Measurements from ENCODE around the gene UQCC2.

Gene UQCC2

DNA sequence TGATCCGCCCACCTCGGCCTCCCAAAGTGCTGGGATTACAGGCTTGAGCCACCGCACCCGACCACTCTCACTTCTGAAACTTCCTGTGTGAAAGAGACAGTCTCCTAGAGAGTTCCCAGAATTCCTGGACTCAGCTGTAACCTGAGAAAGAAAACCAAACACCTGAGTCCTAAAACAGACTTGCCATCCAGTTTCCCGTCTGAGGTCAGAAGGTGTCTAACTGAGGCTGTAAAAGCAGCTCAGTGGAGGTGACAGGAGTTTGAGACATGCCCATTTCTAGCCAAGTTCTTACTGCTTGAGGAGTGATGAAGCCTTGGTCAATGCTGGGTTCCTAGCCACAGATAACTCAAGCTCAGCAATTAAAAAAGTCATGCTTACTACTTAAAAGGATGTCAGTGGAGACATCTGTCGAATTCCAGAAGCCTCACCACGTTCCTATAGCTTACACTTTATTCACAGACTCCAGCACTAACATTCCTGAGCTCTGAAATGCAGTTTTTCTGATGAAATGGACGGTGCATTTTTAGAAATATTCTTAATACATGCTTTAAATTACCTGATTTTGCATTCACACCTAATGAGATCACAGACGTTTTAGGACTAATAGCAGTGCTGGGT, 6.1 kb downstream of the UQCC2 start:
- FAIRE-seq = no peak

DNA sequence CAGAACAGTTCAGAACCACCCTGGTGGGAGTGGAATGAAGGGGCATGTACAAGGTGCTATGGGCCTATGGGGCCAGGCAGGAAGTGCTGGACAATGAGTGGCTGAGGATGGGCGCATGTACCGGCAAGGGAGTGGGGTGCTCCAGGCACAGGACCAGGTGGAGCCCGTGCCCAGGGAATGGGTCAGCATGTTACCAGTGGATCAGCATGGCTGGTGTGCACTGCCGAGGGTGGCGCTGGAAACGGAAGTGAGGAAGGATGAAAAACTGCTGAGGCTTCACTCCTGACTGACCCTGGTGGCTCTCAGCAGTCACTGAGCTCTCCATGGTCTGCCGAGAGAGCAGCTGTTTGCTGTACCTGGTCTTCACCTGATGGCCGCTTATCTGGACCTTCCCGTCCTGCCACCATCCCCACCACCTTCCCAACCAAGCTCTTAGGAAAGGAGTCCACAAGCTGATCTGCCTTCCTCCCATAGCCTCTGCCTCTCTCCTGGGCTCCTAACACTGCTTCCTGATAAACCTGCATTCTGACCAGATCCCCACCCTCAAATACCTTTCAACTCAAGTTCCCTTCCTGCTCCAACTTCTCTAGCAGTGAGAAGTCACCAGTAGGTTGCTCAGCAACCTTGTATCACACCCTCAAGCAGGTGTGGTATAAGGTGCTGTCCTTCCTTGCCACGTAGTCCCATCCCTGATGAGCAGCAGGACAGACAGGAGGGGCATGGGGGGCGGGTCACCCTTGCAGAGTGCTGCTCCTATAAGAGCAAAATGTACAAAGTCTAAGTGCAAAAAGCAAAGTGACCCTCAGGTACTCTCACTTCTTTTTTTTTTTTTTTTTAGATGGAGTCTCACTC, 7.1 kb downstream of the UQCC2 start:
- no peak for FAIRE-seq

DNA sequence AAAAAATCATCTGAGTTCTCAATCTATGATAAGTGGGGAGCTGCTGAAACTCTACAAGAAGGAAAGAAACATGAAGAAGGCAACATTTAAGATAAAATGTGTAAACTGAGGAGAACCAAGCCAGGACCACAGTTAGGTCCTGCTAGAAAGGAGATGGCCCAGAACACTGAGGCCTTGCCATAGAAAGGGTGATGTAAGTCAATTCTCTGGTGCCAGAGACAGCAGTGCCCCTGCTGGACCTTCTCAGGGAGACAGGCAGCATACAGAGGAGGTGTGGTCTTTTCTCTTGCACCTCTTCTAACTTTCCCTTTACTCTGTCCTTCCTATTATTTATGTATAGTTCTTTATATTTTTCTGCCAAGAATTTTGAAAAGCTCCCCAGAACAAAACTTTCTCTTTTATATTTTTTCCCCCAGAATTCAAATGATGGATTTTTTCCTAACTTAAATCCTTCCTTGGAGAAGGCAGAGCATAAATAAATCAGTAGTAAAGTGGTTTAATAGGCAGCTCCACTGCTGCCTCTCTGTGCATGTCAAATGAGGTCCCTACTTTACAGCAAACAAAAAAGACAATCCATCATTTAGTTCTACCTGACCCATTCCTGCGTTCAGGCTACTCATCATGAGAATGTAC, 9.0 kb downstream of the UQCC2 start:
- no peak for FAIRE-seq

DNA sequence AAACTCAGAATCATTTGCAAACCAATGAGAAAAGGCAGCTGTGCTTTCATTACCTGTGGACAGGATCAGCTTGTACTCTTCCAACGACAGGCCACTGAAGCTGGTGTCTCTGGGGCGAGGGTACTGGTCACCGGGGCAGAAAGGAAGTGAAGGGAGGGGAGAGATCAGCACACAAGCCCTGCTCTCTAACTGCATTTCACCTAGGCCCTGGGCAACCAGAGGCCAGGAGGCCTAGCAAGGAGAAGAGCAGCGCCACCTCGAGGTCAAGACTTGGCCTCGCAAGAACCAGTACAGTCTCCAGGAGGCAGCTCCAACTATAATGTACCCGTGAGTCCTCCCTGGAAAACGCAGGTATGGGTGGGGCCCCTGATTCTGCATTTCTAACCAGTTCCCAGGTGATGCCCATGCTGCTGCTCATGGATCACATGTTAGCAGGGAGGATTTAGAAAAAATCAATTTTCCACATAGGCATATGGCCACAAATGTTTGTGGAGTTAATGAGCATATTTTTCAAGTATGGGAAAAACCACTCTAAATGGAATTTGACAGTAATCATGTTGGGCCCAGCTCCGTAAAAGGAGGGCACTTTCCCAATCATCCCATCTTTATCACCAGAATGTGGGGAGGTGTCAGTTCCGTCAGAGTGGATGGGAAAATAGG, 11.0 kb downstream of the UQCC2 start:
- no peak for FAIRE-seq

DNA sequence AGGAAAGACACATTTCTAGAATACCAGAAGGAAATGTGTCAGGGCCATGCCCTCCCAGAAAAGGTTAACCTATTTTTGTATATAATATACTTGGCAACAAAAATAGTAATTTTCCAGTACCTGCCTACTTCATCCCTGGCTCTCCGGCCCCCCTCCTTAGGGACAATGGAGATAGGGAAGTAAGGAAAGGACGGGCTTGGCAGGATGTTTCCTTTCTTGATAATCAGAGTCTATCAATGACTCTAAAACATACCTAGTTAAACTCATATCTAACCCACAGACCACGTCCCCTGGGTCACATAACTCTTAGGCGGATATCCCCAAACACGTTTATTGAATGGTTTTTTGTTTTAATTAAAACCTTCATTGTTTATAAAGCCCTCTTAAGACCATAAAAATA, 11.8 kb downstream of the UQCC2 start:
- FAIRE-seq = no peak

DNA sequence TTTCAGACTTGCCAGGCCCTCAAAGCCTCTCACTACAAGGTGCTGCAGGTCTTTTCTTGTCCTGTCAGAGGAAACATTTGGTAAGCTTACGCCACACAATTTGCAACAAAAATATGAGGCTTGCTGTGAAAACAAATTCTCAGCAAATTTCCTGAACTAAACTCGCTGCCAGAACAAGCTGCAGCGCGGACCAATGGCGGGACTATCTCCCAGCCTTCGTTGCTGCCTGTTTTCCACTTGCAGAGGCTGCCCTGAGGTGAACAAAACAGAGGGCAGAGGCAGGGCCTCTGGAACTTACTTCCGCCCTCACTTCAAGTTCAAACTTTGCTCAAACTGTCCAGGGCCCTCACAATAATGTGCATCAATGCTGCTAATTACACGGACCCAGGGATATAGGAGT, 12.4 kb downstream of the UQCC2 start:
- no peak for FAIRE-seq

DNA sequence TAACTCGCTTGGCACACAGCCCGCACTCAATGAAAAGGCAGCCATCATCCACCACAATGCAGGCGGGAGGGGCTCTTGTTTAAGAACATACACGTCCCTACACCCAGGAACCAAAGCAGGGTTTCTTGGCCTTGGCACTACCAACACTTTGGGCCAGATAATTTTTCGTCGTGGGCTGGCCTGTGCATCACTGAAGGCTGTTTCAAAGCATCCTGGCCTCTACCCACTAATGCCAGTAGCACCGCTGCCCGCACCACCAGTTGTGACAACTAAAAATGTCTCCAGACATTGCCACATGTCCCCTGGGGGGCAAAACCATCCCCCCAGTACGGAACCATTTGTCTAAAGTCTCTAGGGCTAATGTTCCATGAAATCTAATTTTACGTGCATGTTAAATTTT, 13.0 kb downstream of the UQCC2 start:
- no peak for FAIRE-seq

DNA sequence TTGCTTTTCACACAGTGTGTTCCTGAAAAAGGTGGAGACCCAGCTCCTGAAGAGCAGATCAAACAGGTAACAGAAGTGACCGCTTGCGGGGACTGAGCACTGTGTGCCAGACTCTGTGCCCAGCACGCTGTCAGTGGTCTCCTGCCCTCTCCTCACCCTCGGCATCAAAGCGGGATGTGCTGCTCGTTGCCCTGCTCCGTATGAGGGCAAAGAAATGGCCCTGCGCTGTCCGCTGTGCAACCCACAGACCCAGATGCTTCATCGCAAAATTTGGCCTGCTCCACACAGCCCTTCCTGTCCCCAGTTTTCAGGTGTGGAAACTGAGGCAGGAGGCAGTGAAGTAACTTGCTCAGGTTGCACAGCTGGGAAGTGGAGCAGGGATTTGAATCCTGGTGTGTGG, 13.7 kb downstream of the UQCC2 start:
- no peak for FAIRE-seq

DNA sequence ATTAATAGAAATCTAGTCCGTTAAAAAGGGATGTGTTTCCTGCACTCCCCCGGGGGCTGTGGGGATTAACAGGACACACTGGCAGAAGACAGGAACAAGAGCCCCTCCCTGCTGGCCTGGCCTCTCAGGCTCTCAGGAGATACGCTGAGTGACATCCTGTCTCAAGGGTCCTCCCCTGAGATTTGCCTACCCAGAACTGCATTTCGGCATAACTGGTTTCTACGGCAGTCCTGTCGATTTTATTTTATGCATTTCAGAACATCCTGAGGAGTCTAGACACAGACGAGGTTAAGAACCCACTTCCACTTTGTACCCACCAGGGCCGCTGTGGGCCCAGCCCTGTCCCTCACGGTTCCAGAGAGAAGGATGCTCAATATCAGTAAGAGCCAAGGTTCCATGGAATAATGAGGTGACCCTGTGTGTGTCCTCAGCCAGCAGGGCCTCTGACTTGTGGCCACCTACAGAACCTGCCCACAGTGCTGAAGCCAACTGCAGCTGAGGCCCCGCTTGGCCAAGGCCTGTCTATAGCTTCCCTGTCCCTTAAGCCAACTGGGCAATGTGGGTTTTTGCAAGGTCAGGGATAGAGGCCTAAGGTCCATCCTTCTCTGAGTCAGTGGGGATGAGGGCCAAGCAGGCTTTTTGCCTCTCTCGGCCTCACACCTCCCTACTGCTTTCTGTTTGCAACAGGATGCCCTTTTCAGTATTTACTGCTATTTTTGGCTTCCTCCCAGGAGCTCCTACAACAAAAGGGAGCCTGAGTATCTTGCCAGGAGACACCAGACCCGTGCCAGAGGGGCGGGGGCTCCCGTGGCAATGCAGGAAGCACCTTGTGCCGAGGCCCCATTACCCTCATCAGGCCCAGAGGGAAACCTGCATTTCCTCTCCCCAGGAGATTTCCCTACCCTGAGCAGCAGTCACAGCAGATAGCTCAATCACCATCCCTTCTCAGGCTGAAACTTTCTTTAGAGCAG, 14.7 kb downstream of the UQCC2 start:
- no peak for FAIRE-seq

DNA sequence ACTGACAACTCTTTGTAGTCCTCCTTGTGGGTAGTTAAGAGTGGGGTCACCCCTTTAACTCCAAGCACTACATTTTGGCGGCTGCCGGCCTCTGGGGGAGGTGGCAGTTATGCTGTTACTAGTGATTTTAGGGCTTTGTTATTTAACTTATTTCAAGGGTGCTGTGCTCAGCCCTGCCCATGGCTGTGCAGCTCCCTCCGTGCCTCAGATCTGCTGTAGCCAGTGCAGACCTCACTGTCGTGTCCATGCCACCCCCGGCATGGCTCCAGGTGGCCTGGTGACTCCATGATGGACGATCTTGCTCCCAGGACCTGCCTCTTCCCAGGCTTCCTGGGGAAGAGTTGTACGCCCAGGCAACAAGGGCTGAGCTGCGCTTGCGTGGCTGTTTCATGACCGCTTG, 15.4 kb downstream of the UQCC2 start:
- no peak for FAIRE-seq

DNA sequence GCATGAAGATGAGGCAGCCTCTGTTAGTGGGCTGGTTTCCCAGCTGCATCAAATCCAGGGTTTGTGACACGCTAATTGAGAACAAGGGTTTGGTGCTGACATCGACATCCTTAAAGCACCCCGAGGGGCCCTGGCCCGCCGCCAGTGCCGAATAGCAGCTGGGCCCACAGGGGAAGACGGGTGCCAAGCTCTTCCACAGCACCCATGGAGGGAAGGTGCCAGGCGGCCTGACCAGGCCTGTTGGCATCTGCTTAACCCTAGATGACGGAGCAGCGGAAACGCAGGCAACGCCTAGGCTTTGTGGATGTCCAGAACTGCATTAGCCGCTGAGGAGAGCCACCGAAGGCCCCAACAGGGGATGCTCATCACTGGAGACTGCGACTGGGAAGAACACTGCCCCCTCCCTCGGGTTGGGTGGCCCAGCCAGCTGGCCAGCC, 16.0 kb downstream of the UQCC2 start:
- FAIRE-seq = no peak

DNA sequence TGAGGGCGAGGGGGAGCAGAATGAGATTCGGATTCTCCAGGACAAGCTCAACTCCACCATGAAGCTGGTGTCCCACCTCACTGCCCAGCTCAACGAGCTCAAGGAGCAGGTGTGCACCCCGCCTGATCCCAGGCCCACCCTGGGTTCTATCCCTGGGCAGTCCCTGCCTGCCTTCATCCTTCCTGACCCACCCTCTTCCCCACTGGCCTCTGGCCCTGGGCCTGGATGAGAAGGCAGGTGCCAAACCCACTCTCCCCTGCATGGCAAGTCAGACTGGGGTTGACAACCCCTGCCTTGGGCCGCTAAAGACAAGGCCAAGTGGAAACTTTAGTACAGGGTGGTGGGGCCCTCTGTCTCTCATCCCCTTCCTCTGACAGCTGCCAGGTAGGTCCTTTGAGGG, 16.5 kb downstream of the UQCC2 start:
- FAIRE-seq = no peak

DNA sequence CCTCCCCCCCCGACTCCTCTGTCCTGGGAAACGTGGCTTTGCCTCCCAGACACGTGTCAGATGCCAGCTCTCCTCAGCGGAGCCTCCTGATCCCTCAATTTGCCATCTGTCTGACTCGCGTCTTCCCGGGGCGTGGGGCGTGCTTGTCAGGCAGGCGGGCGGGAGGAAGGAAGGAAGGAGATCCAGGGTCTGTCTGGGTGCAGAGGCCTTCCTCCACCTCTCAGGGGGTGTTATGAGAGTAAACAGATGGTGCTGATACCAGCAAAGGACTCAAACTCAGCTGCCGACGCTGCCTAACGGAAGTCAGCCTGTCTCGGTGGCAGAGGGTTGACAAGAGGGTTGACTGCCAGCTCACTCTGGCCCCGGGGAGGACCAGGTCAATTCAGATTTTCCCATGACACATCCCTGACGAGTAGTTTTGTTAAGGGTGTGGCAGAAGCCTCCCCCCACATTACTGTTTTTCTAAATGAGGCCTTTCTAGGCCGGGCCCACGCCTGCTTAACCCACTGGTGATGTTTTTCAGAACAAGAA, 17.0 kb downstream of the UQCC2 start:
- no peak for FAIRE-seq

DNA sequence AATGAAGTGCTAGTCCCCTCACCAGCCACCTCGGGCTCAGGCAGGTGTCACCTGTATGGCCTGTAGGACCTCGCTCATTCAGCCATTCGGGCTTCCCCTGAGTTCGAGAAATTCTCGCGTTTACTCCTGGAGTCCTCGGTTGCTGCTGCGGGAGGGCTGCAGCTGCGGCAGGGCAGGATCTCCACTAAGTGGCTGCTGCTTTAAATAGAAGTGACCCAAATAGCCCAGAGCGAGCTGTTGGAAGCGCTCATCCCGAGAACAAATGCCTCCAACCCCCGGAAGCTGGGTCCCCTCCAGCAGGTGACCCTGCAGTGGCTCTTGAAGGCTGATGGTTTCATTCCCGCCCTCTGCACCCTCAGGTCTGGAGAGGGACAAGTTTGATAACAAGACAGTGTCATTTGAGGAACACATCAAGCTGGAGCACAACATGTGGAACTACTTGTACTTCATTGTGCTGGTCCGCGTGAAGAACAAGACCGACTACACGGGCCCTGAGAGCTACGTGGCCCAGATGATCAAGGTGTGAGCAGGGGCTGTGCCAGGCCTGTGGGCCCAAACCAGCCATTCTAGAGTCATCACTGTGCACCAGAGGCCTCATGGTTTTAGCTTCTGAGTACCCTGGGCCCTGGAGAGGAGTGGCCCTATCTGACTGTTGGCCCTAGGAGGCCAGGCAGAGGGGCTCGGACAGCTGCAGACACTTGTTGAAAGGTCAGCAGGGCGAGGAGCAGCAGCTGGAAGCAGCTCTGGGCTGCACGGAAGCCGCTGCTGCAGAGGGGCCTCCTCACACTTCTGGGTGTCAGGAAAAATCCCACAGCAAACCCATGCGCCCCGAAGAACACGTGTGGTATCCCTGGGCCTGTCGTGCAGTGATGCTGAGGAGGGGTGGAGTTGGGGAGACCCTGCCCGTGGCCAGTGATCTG, 18.1 kb downstream of the UQCC2 start:
- no peak for FAIRE-seq

DNA sequence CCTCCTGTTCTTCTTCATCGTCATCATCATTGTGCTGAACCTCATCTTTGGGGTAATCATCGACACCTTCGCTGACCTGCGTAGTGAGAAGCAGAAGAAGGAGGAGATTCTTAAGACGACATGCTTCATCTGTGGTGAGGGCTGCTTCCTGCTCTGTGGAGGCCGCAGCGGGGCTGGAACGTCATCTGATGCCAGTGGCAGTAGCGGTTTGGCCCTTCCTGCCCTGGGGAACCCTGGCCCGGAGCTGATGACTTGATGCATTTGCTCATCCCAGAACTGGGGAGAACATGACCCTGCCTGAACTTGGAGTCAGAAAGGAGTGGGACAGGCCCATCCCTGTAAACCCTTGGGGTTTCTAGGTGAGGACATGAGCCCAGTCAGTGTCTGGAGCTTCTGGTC, 18.7 kb downstream of the UQCC2 start:
- no peak for FAIRE-seq

DNA sequence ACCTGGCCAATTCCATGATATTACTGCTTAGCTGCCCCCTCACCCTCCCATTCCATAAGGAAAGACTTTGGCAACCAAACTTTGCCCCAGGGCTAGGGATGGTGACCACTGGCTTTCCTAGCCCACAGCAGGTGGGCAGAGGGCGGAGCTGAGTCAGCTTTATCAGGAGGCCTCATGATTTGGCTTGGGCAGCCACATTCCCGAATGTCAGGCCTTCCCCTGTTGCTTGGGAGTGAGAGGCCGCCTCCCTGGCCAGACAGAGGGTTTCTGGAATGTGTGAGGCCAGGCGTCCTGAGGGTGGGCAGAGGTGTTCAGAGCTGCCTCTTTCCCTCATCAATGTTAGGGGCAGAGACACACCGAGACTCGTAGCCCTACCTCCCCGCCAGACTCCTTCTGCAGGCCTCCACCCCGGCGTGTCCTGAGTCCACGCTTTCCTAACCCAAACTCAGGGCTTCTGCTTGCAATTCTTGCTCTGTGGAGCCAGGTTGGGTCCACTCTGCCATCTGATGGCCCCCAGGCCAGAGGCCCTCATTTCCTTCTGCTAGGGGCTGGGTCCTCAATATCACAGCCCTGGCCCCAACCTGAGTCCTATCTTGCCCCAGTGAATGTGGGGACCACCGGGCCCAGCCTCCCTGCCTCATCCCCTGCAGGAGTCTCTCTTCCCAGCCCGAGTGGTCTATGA, 19.3 kb downstream of the UQCC2 start:
- no peak for FAIRE-seq

DNA sequence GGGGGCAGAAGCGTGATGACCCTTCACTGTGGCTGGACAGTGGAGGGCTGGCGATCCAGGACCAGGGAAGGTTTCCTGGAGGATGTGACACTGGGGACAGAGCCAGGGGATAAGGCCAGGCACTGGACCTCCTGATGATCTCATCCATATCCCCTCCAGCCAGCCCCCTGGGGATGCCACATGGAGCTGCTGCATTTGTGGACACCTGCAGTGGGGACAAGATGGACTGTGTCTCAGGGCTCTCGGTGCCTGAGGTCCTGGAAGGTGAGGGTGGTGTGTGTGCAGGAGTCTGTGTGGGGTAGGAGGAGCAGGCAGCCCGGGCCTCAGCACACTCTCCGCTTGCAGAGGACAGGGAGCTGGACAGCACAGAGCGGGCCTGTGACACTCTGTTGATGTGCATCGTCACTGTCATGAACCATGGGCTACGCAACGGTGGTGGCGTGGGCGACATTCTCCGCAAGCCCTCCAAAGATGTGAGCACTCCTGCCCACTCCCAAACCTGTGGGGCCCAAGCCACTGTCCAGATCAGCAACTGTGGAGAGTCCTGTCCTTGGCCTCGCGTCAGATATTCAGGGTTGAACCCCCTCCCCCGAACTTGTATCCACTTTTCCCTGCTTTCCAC, 19.9 kb downstream of the UQCC2 start:
- no peak for FAIRE-seq

DNA sequence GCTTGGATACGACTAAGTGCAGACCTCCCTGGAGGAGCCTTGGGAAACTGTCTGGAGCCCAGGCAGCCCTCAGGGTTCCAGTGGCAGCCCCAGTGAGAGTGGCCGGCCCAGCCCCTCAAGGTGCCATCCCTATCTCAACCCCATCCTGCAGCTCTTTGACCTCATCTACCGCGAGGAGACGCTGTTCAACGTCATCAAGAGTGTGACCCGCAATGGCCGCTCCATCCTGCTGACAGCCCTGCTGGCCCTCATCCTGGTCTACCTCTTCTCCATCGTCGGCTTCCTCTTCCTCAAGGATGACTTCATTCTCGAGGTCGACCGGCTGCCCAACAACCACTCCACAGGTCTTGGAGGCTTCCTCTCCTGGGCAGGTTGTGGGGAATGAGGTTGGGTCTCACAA, 20.7 kb downstream of the UQCC2 start:
- no peak for FAIRE-seq

DNA sequence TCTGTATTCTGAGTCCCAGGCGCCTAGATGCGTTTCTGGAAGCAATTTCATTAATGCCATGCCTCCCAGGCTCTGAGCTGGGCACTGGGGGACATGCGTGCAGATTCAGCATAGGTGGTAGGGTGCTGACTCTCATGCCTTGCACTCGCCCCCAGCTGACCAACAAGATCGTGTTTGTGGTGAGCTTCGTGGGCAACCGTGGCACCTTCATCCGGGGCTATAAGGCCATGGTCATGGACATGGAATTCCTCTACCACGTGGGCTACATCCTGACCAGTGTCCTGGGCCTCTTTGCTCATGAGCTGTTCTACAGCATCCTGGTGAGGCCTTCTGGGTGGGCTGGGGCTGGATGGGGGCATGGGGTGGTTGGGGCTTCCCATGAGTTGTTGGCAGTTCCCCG, 21.6 kb downstream of the UQCC2 start:
- FAIRE-seq = no peak

DNA sequence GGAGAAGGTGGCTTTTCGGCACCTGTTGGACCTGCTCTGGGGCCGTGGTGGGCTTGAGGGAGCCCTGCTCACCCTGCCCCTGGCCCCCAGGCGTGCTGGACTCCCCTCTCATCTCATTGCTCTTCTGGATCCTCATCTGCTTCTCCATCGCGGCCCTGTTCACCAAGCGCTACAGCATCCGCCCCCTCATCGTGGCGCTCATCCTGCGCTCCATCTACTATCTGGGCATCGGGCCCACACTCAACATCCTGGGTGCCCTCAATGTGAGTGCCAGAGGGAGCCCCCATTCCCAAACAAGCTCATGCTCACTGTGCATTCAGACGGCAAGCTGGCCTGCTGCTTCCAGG, 22.4 kb downstream of the UQCC2 start:
- no peak for FAIRE-seq

Data from TTC549 (cell line).